GM12878 (cell line): ENCODE measurements around the gene ENOX1. TPM values are rescaled to one million over a fixed set of nuclear protein-coding genes. Genes with fewer than 3 reads are reported as not detected.

Experiments
- ATF7 ChIP-seq: fragments of 450-650 bp; IDR thresholded peaks from 2 replicates; pipeline ENCODE4 v1.6.1; 2016; ENCODE audit warnings: low read depth, mild to moderate bottlenecking
- BRCA1 ChIP-seq: IDR thresholded peaks from 2 replicates; pipeline ENCODE4 v1.6.1; 2011; ENCODE audit warnings: low read depth, low read length, improper control_type of control experiment
- CBX5 ChIP-seq: sonication (generic); IDR thresholded peaks from 2 replicates; pipeline ENCODE4 v1.6.1; 2016; ENCODE audit warnings: low read depth, moderate library complexity, mild to moderate bottlenecking, inconsistent platforms
- CEBPZ ChIP-seq: fragments of 150-350 bp; IDR thresholded peaks from 2 replicates; pipeline ENCODE4 v1.6.1; 2016; ENCODE audit warnings: low read depth, low read length
- CHD1 ChIP-seq: IDR thresholded peaks from 2 replicates; pipeline ENCODE4 v1.6.1; 2012; ENCODE audit warnings: low read depth, low read length, improper control_type of control experiment
- EGR1 ChIP-seq, 2 experiments: IDR thresholded peaks; 1 replicate in 1 of 2; 2 replicates in 1 of 2; pipeline ENCODE4 v1.6.1; 2011 to 2012; ENCODE audit warnings: low read depth in 2 of 2, low read length in 2 of 2, borderline replicate concordance in 1 of 2, mild to moderate bottlenecking in 1 of 2, moderate library complexity in 1 of 2
- GATAD2B ChIP-seq: fragments of 450-650 bp; conservative IDR thresholded peaks from 2 replicates; pipeline ENCODE4 v1.6.1; 2017; ENCODE audit warnings: low read depth, mild to moderate bottlenecking, moderate library complexity
- NRF1 ChIP-seq: conservative IDR thresholded peaks from 2 replicates; pipeline ENCODE4 v1.6.1; 2011; ENCODE audit warnings: mild to moderate bottlenecking, low read depth, low read length, improper control_type of control experiment
- SMAD1 ChIP-seq: fragments of 450-650 bp; IDR thresholded peaks from 2 replicates; pipeline ENCODE4 v1.6.1; 2018; ENCODE audit warnings: mild to moderate bottlenecking, low read depth; ENCODE audit not compliant: partially characterized antibody
- TCF3 ChIP-seq: IDR thresholded peaks from 2 replicates; pipeline ENCODE4 v1.6.1; 2012; ENCODE audit warnings: low read depth, mild to moderate bottlenecking, low read length, borderline replicate concordance; ENCODE audit not compliant: insufficient read depth
- polyA plus RNA-seq, 11 experiments: library from polyadenylated mRNA; depleted of rRNA in 4 of 11; unstranded in 6 of 11; stranded (reverse) in 5 of 11; fragments of >200 nt; fragmentation: Nextera tagmentation in 4 of 11; fragmentation: Illumina TruSeq in 1 of 11; extraction: Ambion mirVana in 4 of 11; extraction: Trizol in 1 of 11; gene quantifications; 1 replicate in 1 of 11; 2 replicates in 10 of 11; pipeline versions ENCODE4 v1.2.1 to v1.2.3, GENCODE V29; 2011 to 2016; ENCODE audit warnings: inconsistent platforms in 2 of 11, missing spikeins in 2 of 11, low read depth in 1 of 11
- total RNA-seq, 4 experiments: library from RNA; depleted of rRNA in 3 of 4; stranded (reverse); fragments of >200 nt in 3 of 4; fragmentation: Illumina TruSeq in 1 of 4; extraction: Trizol in 1 of 4; gene quantifications; 2 replicates each; pipeline versions ENCODE4 v1.2.1 to v1.2.3, GENCODE V29; 2013 to 2021

The ENOX1 gene
- total and polyA plus RNA-seq, 10 of the 15 experiments (the other 5 are each of a cell fraction or from before 2014, with no cell fraction given): 0.11 to 0.26 (median 0.15) TPM

- no peak for TF ChIP-seq NRF1
- TF ChIP-seq EGR1 (IDR thresholded peaks at IDR 0.05; ENCODE audit: borderline replicate concordance in 1 of 2, low read depth in 2 of 2, low read length in 2 of 2): no peak
- TF ChIP-seq GATAD2B: no peak
- TF ChIP-seq ATF7: no peak
- TF ChIP-seq CBX5: no peak
- TF ChIP-seq BRCA1: no peak
- TF ChIP-seq CHD1: no peak
- no peak for TF ChIP-seq TCF3
- TF ChIP-seq SMAD1: no peak
- no peak for TF ChIP-seq CEBPZ
These were observed 466.9 kb downstream of the ENOX1 start (continued) for GRCh38 chr13:43319617-43320444.
